GM19372 (cell line): ENCODE measurements around the gene CT45A3.
"Not testable (repeated sequence)": the region's sequence is repeated elsewhere in the genome, so short reads cannot be mapped to it uniquely, and the experiment has no call there.

Experiments used
- ATAC-seq: cut with Tn5 transposase; IDR thresholded peaks from one replicate; pipeline ENCODE4 v1.9.1; 2021; ENCODE audit warnings: mild to moderate bottlenecking, low read depth, moderate library complexity; ENCODE audit not compliant: unreplicated experiment

Gene CT45A3, protein sequence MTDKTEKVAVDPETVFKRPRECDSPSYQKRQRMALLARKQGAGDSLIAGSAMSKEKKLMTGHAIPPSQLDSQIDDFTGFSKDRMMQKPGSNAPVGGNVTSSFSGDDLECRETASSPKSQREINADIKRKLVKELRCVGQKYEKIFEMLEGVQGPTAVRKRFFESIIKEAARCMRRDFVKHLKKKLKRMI

DNA sequence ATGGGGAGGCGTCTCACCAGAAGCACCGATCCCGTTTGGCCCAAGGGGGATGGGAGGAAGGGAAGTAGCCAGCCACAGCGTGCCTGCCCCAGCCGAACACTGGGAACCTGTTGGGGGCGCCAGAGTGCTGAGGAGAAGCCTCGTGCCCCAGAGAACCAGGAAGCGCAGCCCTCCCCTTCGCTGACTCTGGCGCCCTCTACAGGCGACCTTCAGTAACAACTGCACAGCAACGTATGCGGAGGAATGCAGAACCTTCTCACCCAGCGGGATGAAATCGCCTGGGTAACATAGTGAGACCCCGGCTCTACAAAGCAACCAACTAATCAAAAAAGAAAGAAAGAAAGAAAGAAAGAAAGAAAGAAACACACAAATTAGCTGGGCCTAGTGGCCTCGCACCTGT is at the start of gene CT45A3:
Gene CT45A3 (minus strand): TSS at position 101 of the 400 bp plus-strand sequence. CDS start 3,747 bp downstream, outside the sequence.
- not testable (repeated sequence) for ATAC-seq

DNA sequence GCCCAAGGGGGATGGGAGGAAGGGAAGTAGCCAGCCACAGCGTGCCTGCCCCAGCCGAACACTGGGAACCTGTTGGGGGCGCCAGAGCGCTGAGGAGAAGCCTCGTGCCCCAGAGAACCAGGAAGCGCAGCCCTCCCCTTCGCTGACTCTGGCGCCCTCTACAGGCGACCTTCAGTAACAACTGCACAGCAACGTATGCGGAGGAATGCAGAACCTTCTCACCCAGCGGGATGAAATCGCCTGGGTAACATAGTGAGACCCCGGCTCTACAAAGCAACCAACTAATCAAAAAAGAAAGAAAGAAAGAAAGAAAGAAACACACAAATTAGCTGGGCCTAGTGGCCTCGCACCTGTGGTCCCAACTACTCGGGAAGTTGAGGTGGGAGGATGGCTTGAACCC is 34.7 kb upstream of the CT45A3 start, which contains the start of gene CT45A6:
Gene CT45A6 (minus strand): TSS at position 101 of the 400 bp plus-strand sequence. CDS start 3,794 bp downstream, outside the sequence.
- ATAC-seq, result not testable (repeated sequence)

DNA sequence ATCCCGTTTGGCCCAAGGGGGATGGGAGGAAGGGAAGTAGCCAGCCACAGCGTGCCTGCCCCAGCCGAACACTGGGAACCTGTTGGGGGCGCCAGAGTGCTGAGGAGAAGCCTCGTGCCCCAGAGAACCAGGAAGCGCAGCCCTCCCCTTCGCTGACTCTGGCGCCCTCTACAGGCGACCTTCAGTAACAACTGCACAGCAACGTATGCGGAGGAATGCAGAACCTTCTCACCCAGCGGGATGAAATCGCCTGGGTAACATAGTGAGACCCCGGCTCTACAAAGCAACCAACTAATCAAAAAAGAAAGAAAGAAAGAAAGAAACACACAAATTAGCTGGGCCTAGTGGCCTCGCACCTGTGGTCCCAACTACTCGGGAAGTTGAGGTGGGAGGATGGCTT is 17.4 kb upstream of the CT45A3 start, which contains the start of gene CT45A5:
Gene CT45A5 (minus strand): TSS at position 101 of the 400 bp plus-strand sequence. CDS start 3,774 bp downstream, outside the sequence.
- not testable (repeated sequence) for ATAC-seq

DNA sequence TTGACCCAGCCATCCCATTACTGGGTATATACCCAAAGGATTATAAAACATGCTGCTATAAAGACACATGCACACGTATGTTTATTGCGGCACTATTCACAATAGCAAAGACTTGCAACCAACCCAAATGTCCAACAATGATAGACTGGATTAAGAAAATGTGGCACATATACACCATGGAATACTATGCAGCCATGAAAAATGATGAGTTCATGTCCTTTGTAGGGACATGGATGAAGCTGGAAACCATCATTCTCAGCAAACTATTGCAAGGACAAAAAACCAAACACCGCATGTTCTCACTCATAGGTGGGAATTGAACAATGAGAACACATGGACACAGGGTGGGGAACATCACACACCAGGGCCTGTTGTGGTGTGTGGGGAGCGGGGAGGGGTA is 23.3 kb downstream of the CT45A3 start:
- ATAC-seq, result not testable (repeated sequence)

DNA sequence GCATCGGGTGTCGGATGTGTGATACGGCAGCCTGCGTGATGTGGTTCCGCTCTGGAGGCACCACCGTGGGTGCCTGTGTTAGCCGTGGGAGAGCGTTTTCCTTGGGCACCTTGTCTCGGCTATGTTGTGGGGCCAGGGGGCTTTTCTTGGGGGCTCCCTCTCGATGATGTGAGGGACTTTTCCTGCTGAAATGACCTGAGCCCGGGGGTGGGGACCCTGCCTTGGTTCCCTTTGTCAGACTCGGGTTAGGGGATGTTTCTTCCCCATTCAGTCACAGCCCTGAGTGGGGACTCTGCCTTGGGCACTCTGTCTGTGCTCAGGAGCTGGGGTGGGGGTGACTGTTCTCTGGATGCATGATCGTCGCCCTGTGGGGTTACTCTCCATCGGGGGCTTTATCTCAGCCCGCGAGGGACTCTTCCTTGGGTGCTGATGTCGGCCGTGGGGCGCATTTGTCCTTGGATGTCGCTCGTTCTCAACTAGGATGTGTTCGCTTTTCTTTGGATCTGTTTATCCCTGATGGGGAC is 26.7 kb downstream of the CT45A3 start:
- ATAC-seq, result no peak

DNA sequence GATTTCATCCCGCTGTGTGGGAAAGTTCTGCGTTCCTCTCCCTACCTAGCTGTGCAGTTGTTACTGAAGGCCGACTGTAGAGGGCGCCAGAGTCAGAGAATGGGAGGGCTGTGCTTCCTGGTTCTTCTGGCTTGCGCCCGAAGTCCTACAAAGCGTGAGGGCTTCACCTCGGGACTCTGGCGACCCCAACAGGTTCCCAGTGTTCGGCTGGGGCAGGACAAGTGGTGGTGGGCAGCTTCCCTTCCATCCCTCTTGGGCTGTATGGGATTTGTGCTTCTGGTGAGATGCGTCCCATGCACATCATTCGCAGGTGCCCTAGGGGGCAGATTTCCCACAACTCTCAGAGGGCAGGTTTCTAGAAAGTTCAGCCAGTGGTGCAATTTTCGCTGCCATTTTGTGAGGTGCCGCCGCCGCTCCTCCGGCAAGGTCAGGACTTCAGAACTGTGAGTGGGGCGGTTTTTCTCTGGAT is 27.3 kb downstream of the CT45A3 start:
- ATAC-seq, result peak; percentile 79

DNA sequence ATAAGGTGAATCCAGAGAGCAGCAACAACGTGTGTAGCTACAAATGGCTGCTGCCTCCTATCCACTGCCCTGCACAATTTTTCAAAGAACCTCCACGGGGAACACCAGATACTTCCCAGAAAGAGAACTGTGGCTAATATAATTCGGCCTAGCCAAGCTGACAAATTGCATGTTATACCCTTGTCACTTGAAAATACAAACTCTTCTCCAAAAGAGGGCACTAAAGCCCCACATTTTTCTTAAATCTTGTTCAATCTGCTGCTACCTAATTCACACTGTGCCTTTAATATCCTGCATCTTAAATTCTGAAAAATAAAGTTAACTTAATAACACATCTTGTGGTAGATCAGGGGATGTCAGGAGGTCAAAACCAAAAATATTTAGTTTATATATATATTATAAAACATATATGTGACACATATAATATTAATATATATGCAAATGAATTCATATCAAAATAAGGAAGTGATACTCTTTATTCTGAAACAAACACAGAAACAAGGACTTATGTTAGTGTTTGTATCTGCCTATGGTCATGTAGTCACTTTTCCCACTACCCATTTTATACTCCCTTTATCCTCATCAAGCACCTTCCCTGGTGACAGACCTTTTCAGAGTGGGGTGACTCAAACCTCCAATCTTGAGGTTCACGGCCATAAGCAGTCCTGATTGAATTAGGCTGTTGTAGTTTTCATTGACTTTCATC is 30.5 kb downstream of the CT45A3 start:
- ATAC-seq, result no peak

DNA sequence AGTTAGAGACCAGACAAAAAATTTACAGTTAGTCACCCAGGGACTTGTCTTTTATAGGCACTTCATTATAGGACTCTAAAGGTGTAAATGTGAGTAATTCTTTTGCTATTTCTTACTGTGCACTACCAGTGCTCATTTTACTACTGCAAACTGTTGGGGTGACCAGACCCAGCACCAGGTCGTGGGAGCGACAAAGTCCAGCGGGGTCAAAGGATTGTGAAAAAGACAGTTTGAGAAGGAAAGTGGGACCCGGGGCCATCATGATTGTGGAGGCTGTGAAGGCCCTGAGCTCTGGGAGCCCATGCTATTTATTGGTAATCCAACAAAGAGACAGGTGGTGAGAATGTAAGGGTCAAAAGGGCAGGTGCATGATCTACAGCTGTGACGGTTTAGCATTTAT is 33.3 kb downstream of the CT45A3 start:
- ATAC-seq, result not testable (repeated sequence)

DNA sequence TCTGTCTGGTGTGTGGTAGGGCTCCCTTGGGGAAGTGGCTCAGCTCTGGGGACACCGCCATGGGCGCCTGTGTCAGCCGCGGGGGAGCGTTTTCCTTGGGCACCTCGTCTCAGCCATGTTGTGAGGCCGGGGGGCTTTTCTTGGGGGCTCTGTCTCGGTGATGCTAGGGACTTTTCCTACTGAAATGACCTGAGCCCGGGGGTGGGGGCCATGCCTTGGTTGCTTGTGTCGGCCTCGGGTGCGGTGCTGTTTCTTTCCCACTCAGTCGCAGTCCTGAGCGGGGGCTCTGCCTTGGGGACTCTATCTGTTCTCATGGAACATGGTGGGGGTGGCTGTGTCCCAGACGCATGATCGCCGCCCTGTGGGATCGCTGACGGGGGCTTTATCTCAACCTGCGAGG is 54.2 kb downstream of the CT45A3 start:
- ATAC-seq, result no peak

DNA sequence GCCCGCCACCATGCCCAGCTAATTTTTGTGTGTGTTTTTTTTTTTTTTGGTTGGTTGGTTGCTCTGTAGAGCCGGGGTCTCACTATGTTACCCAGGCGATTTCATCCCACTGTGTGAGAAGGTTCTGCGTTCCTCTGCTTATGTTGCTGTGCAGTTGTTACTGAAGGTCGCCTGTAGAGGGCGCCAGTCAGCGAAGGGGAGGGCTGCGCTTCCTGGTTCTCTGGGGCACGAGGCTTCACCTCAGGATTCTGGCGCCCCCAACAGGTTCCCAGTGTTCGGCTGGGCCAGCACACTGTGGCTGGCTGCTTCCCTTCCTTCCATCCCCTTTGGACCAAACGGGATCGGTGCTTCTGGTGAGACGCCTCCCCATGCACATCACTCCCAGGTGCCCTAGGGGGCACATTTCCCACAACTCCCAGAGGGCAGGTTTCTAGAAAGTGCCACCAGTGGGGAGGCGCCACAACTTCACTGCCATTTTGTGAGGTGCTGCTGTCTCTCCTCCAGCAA is 54.8 kb downstream of the CT45A3 start, which contains the start of gene CT45A1:
Gene CT45A1 (plus strand): TSS at position 457 of the 507 bp plus-strand sequence. CDS start 5,302 bp downstream, outside the sequence.
- not testable (repeated sequence) for ATAC-seq
